Suprapubic skin (tissue), 4 donors: Measurements from ENCODE around the gene BCHE. TPM values are rescaled to one million over a fixed set of nuclear protein-coding genes. Genes with fewer than 3 reads are reported as not detected.
A peak's percentile ranks its signal among the peaks of the same experiment; 100 is the strongest.

Source experiments
- DNase-seq, 2 donors: peaks; one replicate each; pipeline ENCODE4 v3.0.0-alpha.2; 2019; ENCODE audit warnings: low spot score in 2 of 2
- H3K27ac ChIP-seq: fragments of 200-600 bp; sonication (generic); one replicate; pipeline ENCODE4 v1.5.1; 2019
- H3K27me3 ChIP-seq: fragments of 200-600 bp; sonication (generic); one replicate; pipeline ENCODE4 v1.5.1; 2019
- H3K36me3 ChIP-seq: fragments of 200-600 bp; sonication (generic); one replicate; pipeline ENCODE4 v1.5.1; 2019
- H3K4me1 ChIP-seq: fragments of 200-600 bp; sonication (generic); one replicate; pipeline ENCODE4 v1.5.1; 2019
- H3K4me3 ChIP-seq: fragments of 200-600 bp; sonication (generic); one replicate; pipeline ENCODE4 v1.5.1; 2019; ENCODE audit warnings: mild to moderate bottlenecking
- H3K9me3 ChIP-seq: fragments of 200-600 bp; sonication (generic); one replicate; pipeline ENCODE4 v1.5.1; 2019
- CTCF ChIP-seq, 2 donors: fragments of 200-600 bp in 1 of 2; fragments of 450-650 bp in 1 of 2; sonication (generic) in 1 of 2; IDR thresholded peaks; one replicate each; pipeline ENCODE4 v1.5.1; 2016 to 2019; ENCODE audit warnings: antibody characterized with exemption in 2 of 2, mild to moderate bottlenecking in 1 of 2, moderate library complexity in 1 of 2
- EP300 ChIP-seq: sonication (generic); formaldehyde crosslinking; IDR thresholded peaks from one replicate; pipeline ENCODE4 v1.6.1; 2017; ENCODE audit warnings: antibody characterized with exemption
- POLR2A ChIP-seq, 2 donors: fragments of 450-650 bp; IDR thresholded peaks; one replicate each; pipeline ENCODE4 v1.6.1; 2017; ENCODE audit warnings: antibody characterized with exemption in 2 of 2, mild to moderate bottlenecking in 2 of 2, moderate library complexity in 2 of 2
- POLR2AphosphoS5 ChIP-seq, 3 donors: sonication (generic); formaldehyde crosslinking; IDR thresholded peaks; one replicate each; pipeline ENCODE4 v1.6.1; 2017; ENCODE audit warnings: antibody characterized with exemption in 3 of 3
- WGBS: methylation state at CpG from one replicate; pipeline ENCODE4 v1.1.5; 2018; 5-methylcytosine and 5-hydroxymethylcytosine counted together
- total RNA-seq, 4 donors: library from RNA; depleted of rRNA; stranded (reverse); fragments of >200 nt; gene quantifications; one replicate each; pipeline ENCODE4 v1.1.0, GENCODE V29; 2016

The BCHE gene
- 1 to 10 TPM; 4.6 to 6.4 (median 5.3) TPM for total RNA-seq

GRCh38 chr3:165837058-165837525 is at the start of gene BCHE:
Gene BCHE (minus strand): TSS chr3:165837423. CDS start chr3:165831033, 6,390 bp downstream.
- H3K36me3 ChIP-seq, result no peaks in the 10 kb centered on the region
- WGBS, result 6% methylated on average over 6 of the region's 6 CpGs
- no peak for DNase-seq
- H3K4me1 ChIP-seq, result peaks cover 13% of the 10 kb centered on the region
- peak within 1 kb of the TSS; percentile 38 for H3K4me3 ChIP-seq
- H3K27me3 ChIP-seq, result no peaks in the 10 kb centered on the region
- TF ChIP-seq EP300, result no peak
- TF ChIP-seq CTCF (IDR thresholded peaks at IDR 0.05), result no peak
- TF ChIP-seq POLR2A (IDR thresholded peaks at IDR 0.05), result no peak
- no peak for TF ChIP-seq POLR2AphosphoS5 (IDR thresholded peaks at IDR 0.05)
- H3K27ac ChIP-seq, result peak within 1 kb of the TSS; percentile 54
- no peaks in the 10 kb centered on the region for H3K9me3 ChIP-seq

DNA sequence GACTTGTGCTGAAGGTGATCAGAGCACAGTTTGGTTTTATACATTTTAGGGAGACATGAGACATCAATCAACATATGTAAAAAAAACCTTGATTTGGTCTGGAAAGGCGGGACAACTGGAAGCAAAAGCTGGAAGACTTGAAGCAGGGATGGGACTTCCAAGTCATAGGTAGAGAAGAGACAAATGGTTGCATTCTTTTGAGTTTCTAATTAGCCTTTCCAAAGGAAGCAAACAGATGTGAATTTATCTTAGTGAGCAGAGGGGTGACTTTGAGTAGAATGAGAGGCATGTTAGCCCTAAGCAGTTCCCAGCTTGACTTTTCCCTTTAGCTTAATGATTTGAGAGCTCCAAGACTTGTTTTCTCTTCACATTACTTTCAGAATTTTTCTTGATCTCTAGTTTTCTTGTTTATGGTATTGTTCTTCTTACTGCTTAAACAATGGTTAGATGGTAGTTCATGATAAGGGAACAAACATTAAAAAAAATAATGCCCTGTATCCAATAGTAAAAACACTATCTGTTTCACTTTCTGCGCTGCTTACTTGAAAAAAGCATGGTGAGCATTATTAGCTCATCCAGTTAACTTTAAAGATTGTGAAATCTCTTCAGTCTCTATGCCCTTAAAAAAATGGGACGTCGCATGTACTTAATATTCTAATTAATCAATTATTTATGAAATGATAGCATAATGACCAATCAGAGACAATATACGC is 48.5 kb upstream of the BCHE start:
- H3K36me3 ChIP-seq, result no peaks in the 10 kb centered on the region
- TF ChIP-seq EP300 (no peak), CTCF (IDR thresholded peaks at IDR 0.05) (no peak), POLR2A (IDR thresholded peaks at IDR 0.05) (no peak), POLR2AphosphoS5 (IDR thresholded peaks at IDR 0.05) (no peak)
- no peaks in the 10 kb centered on the region for H3K9me3 ChIP-seq
- H3K27me3 ChIP-seq, result no peaks in the 10 kb centered on the region
- H3K4me1 ChIP-seq, result no peaks in the 10 kb centered on the region
- no peak for DNase-seq
- H3K4me3 ChIP-seq, result no peak overlapping the region
- H3K27ac ChIP-seq, result no peak overlapping the region
- WGBS, result 92% methylated on average over 5 of the region's 5 CpGs

DNA sequence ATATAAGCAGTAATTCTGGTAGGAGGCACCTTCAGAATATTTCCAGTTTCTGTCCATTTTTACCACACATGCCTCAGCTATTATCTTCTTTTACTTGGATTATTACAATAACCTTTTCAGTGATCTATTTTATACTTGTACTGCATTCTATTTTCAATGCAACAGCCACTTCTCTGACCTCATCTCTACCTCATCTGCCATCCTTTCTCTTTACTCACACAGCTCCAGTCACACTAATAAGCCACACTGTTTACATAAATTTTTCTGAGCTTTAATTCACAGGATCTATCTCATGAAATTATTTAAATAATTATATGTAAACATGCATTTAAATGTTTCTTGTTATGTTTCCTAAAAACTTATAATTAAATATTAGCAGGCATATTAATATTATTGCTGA is 47.3 kb upstream of the BCHE start:
- H3K36me3 ChIP-seq, result no peaks in the 10 kb centered on the region
- H3K27me3 ChIP-seq, result no peaks in the 10 kb centered on the region
- DNase-seq, result no peak
- no peak overlapping the region for H3K27ac ChIP-seq
- H3K9me3 ChIP-seq, result no peaks in the 10 kb centered on the region
- no peak for TF ChIP-seq CTCF (IDR thresholded peaks at IDR 0.05)
- no peak for TF ChIP-seq POLR2A (IDR thresholded peaks at IDR 0.05)
- H3K4me1 ChIP-seq, result no peaks in the 10 kb centered on the region
- no peak overlapping the region for H3K4me3 ChIP-seq

DNA sequence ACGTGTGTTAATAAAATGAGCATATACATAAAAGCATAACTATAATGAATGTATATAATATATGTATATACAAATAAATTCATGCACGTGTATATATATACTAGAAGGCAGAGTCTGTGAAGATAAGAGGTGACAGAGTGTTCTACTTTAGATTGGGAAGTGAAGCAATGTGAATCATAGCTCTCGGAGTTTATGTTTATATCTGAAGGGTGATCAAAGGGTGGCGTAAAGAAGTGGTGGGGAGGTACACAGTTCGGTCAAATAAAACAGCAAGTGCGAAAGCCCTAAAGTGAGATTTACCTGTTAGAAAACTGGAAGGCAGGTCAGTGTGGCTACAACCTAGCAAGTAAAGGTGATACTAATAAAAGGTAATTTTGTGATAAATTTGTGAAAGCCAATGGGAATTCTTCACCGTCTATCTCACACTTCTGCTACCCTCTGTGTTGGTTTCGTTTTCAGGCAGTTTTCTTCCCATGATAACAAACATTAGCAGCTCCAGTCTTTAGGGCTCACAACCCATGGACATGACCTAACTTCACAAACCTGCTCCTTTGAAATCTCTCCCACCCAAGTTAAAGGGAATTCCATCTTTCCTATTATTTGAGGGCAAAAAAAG is 46.7 kb upstream of the BCHE start:
- no peak for TF ChIP-seq EP300
- no peak for TF ChIP-seq POLR2A (IDR thresholded peaks at IDR 0.05)
- TF ChIP-seq CTCF (IDR thresholded peaks at IDR 0.05), result no peak
- no peak for TF ChIP-seq POLR2AphosphoS5 (IDR thresholded peaks at IDR 0.05)
- Histone ChIP-seq H3K4me1 (no peaks in the 10 kb centered on the region), H3K36me3 (no peaks in the 10 kb centered on the region), H3K4me3 (no peak overlapping the region), H3K9me3 (no peaks in the 10 kb centered on the region), H3K27ac (no peak overlapping the region), H3K27me3 (no peaks in the 10 kb centered on the region)
- WGBS, result 80% methylated on average over 8 of the region's 8 CpGs
- no peak for DNase-seq

DNA sequence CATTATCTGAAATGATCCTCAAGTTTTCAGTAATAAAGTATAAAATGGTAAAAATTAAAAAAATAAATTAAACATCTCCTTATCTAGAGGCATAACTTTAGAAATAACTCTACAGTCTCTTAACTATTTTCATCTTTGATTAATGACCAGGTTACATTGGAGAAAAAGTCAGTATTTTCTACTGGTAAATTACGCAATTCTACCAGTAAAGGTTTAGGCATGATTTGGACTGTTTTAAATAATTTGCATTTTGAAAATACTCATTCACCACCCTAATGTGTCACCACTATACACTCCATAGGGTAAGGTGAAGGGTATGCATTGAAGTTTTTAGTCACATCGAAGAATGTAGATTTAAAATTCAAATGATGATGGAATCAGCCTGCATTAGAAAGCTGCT is 45.9 kb upstream of the BCHE start:
- WGBS, result 95% methylated on average over 2 of the region's 2 CpGs
- H3K27me3 ChIP-seq, result no peaks in the 10 kb centered on the region
- no peak overlapping the region for H3K27ac ChIP-seq
- H3K36me3 ChIP-seq, result no peaks in the 10 kb centered on the region
- no peak for DNase-seq
- H3K9me3 ChIP-seq, result no peaks in the 10 kb centered on the region
- TF ChIP-seq POLR2AphosphoS5 (IDR thresholded peaks at IDR 0.05) (no peak), EP300 (no peak), POLR2A (IDR thresholded peaks at IDR 0.05) (no peak), CTCF (IDR thresholded peaks at IDR 0.05) (no peak)
- no peak overlapping the region for H3K4me3 ChIP-seq
- no peaks in the 10 kb centered on the region for H3K4me1 ChIP-seq
